ENCODE measurements around the gene PTER.

PTER gene

DNA sequence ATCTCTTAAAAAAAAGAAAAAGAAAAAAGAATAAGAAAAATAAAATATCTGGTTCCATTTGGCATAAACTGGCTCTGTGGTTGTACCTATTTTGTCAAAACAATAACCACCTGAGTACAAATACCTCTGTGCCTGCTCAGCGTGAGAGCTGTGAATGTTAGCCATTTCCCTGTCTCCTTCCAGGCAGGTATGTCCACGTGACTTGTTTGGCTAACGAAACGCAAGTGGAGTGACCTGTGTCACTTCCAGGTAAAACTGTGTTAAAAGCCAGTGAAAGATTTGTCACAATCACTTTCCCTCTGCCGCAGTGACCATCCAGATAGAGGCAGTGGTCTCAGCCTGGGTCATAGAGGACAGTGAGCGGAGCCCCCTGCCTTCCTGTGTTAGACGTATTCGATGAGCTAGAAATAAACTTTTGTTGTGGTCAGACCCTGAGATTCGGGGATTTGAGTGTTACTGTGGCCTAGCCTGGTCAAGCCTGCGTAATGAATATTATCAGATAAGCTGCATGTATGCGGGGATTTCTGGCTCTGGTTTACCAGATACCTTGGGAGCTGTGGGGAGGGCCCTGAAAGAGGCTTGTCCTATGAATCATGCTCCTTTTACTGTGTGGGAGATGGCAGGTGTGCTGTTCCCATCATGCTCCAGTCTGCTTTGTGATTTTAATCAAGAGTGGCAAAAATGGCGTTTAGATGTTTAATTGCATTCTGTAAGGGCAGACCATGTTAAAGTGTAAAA, 3.8 kb downstream of the PTER start:
- H3K4me3 ChIP-seq (ENCODE audit: low read depth, low read length): no peak overlapping the region
- TF ChIP-seq, protein P1, sequence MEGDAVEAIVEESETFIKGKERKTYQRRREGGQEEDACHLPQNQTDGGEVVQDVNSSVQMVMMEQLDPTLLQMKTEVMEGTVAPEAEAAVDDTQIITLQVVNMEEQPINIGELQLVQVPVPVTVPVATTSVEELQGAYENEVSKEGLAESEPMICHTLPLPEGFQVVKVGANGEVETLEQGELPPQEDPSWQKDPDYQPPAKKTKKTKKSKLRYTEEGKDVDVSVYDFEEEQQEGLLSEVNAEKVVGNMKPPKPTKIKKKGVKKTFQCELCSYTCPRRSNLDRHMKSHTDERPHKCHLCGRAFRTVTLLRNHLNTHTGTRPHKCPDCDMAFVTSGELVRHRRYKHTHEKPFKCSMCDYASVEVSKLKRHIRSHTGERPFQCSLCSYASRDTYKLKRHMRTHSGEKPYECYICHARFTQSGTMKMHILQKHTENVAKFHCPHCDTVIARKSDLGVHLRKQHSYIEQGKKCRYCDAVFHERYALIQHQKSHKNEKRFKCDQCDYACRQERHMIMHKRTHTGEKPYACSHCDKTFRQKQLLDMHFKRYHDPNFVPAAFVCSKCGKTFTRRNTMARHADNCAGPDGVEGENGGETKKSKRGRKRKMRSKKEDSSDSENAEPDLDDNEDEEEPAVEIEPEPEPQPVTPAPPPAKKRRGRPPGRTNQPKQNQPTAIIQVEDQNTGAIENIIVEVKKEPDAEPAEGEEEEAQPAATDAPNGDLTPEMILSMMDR (IDR thresholded peaks at IDR 0.05; ENCODE audit: low read depth, low read length, missing control alignments): no peak
- DNase-seq (ENCODE audit: low read depth): no peak
- in situ Hi-C loops (cut with HindIII; ENCODE audit: low sequenced_read_pairs): no loop called here

DNA sequence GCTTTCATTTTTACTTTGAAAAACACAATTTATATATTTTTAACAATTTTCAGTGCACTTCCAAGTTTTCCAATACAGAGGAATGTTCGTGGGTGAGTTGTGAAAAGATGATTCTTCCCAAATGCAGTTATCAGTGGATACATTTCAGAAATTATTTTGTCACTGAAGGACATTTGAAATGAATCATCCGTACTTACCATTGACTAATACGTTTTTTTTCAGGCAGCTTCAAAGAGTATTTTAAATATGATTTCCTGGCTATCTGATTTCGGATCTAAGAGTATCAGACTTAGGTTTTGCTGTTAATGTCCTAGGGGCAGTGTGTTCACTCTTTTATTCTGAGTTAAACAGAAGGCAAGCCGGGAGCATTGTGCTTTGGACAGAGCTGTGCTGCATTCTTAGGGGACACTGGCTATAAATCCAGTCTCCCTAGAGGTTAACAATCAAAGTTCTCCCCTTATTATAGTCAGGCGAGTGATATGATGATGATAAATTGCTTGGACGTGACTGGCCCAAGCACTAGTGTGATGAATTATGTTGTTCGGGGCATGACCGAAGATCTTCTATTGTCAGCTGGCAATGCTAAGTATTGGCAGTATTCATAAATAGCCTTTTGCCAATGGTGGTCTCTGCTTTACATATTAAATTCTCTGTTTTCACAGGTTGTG, 4.5 kb downstream of the PTER start:
- TF ChIP-seq, protein P1 (IDR thresholded peaks at IDR 0.05; ENCODE audit: low read depth, low read length, missing control alignments): no peak
- no peak overlapping the region for H3K4me3 ChIP-seq (ENCODE audit: low read depth, low read length)
- no peak for DNase-seq (ENCODE audit: low read depth)
- in situ Hi-C loops (cut with HindIII; ENCODE audit: low sequenced_read_pairs): no loop called here

DNA sequence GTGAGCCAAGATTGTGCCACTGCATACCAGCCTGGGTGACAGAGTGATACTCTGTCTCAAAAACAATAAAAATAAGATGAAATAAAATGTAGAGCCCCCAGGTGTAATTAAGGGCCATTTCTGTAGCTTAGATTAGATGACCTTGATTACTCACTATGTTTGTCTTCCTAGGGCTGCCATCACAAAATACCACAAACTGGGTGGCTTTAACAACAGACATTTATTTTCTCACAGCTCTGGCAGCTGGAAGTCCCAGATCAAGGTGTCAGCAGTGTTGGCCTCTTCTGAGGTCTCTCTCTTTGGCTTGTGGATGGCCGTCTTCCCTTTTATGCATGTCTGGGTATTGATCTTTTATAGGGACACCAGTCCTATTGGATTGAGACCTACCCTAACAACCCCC, 6.1 kb downstream of the PTER start:
- no peak overlapping the region for H3K4me3 ChIP-seq (ENCODE audit: low read depth, low read length)
- in situ Hi-C loops (cut with HindIII; ENCODE audit: low sequenced_read_pairs): no loop called here
- DNase-seq (ENCODE audit: low read depth): no peak
- TF ChIP-seq, protein P1 (IDR thresholded peaks at IDR 0.05; ENCODE audit: low read depth, low read length, missing control alignments): no peak

DNA sequence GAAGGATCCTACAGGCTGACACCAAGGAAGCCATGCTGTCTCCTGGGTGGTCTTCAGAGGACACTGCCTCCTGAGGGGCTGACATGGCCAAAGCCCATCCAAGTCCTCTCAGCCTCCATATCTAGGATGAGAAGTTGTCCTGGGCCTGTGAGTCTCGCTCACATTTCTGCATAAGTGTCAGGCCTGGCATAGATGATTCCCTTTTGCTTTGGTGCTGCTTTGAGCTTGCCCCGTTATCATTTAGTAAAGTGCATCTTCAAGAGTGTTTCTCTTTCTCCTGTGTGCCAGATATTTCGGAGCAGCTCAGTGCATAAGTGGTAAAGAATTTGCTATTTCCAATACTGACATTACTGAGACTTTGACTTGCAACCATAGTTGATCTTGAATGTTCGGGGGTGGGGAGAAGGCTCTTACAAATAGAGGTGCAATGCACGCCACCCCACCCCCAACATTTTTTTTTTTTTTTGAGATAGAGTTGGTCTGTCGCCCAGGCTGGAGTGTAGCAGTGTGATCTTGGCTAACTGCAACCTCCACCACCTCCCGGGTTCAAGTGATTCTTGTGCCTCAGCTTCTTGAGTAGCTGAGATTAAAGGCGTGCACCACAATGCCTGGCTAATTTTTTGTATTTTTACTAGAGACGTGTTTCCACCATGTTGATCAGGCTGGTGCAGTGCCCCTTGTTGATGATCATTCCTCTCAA, 9.1 kb downstream of the PTER start:
- TF ChIP-seq, protein P1 (IDR thresholded peaks at IDR 0.05; ENCODE audit: low read depth, low read length, missing control alignments): no peak
- H3K4me3 ChIP-seq (ENCODE audit: low read depth, low read length): no peak overlapping the region
- in situ Hi-C loops (cut with HindIII; ENCODE audit: low sequenced_read_pairs): no loop called here
- DNase-seq (ENCODE audit: low read depth): no peak

DNA sequence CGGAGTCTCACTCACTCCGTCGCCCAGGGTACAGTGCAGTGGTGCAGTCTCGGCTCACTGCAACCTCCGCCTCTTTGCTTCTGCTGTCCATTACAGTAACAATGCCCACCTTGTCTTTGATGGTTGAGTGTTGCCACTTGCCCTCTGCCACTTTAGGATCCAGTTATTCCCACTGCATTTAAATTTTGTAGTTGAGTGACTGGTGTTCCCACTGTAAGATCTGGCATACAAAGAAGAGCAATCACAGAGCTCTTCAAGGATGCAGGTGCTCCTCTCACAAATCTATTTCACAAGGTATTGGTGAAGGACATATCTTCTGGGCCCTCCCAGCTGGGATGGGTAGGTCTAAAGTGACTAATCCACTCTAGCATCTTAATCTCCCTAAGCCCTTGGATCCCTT, 12.6 kb downstream of the PTER start:
- DNase-seq (ENCODE audit: low read depth): no peak
- no peak overlapping the region for H3K4me3 ChIP-seq (ENCODE audit: low read depth, low read length)
- in situ Hi-C loops (cut with HindIII; ENCODE audit: low sequenced_read_pairs): no loop called here
- TF ChIP-seq, protein P1 (IDR thresholded peaks at IDR 0.05; ENCODE audit: low read depth, low read length, missing control alignments): no peak

DNA sequence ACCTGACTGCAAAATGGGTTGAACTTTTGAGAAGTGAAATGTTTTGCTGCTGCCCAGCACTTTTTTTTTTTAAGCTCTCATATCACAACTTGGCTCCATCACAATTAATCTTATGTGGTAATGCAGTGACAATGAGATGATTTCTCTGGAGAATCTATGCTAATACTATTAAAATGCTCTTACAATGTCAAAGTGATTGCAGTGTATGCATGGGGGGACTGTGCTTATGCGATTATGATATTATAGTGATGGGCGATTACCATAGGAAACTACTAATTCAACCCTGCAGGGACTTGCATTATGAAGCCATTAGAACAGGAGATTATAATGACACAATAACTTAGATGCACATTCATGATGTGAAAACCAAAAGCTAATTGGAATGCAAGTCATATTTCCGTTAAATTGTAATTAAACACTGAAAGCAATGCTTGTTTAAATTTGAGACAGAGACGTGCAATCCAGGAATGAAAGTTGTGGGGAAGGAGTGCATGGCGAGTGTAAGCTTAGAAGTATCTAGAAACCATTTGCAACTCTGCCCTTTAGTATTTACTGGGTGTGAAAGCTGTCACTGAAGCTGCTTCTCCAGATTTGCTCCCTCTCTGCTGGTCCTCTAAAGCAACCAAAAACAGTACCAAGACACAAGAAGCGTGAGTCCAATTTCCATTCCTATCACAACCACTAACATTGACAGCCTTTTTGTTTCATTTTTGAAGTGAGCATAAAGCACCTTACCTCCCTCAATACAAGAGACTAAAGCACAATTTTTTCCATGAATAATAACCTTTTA, 21.6 kb downstream of the PTER start:
- in situ Hi-C loops (cut with HindIII; ENCODE audit: low sequenced_read_pairs): no loop called here

More for the DNA sequence above, 21.6 kb downstream of the PTER start:
- TF ChIP-seq, protein P1 (IDR thresholded peaks at IDR 0.05; ENCODE audit: low read depth, low read length, missing control alignments): no peak
- no peak for DNase-seq (ENCODE audit: low read depth)
- H3K4me3 ChIP-seq (ENCODE audit: low read depth, low read length): no peak overlapping the region
